ENCODE data around the gene OGDH. TPM values are rescaled to one million over a fixed set of nuclear protein-coding genes. Genes with fewer than 3 reads are reported as not detected.
"Not testable (repeated sequence)": the region's sequence is repeated elsewhere in the genome, so short reads cannot be mapped to it uniquely, and the experiment has no call there.

OGDH gene
- total and polyA plus RNA-seq, 4 donors = 10.8 to 71.2 (median 41.2) TPM

DNA sequence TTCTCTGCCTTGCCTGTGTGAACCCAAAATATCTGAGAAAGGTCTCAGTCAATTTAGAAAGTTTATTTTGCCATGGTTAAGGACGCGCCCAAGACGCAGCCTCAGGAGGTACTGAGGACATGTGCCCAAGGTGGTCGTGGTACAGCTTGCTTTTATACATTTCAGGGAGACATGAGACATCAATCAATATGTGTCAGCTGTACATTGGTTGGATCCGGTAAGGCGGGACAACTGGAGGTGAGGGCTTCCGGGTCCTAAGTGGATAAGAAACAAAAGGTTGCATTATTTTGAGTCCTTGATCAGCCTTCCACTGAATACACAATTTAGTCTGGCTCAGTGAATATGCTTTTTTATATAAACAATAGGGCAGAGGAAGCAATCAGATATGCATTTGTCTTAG, 119.8 kb downstream of the OGDH start:
- not testable (repeated sequence) for H3K4me3 ChIP-seq (ENCODE audit: low read depth in 1 of 3, low read length in 3 of 3); H3K9ac ChIP-seq (ENCODE audit: low read depth in 1 of 2, low read length in 2 of 2); H3K4me1 ChIP-seq (ENCODE audit: control insufficient read depth in 4 of 4, insufficient read depth in 4 of 4, low read length in 3 of 4); H3K36me3 ChIP-seq (ENCODE audit: control insufficient read depth in 4 of 4, insufficient read depth in 3 of 4, low read depth in 1 of 4, low read length in 3 of 4); H3K9me3 ChIP-seq (ENCODE audit: control insufficient read depth in 4 of 4, low read length in 3 of 4); H3K27ac ChIP-seq (ENCODE audit: low read depth in 1 of 2, low read length in 2 of 2); DNase-seq (ENCODE audit: low spot score); H3K27me3 ChIP-seq (ENCODE audit: control insufficient read depth in 4 of 4, insufficient read depth in 4 of 4, low read length in 3 of 4)
- 72% methylated on average over 7 of the region's 7 CpGs for WGBS

DNA sequence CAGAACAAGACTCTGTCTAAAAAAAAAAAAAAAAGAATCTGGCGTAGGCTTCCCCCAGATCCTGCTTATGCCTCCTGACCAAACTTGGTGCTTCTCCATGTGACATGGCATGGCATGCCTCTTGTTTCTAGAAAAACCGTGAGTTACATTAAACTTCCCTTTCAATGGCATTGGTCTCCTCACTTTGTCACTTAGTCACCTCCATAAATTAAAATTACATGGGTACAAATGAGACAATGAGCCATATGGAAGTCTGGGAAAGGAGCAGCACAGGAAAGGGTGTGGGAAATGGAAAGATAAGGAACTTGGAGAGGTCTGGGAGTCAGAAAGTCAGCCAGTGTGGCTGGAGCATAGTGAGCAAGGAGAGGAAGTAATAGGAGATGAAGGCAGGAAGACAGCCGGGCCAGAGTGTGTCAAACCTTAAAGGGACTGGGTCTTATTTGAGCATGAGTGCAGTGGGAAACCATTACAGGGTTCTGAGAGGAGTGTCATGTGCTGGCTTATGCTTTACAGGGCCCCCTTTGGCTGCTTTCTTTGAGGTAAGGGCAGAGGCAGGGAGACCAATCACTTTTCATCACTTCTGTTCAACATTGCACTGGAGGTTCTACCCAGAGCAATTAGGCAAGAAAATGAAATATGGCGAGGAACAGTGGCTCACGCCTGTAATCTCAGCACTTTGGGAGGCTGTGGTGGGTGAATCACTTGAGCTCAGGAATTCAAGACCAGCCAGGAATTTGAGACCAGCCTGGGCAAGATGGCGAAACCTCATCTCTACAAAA, 120.9 kb downstream of the OGDH start:
- DNase-seq (ENCODE audit: low spot score) = no peak
- H3K27me3 ChIP-seq (ENCODE audit: control insufficient read depth in 4 of 4, insufficient read depth in 4 of 4, low read length in 3 of 4) = no peaks in the 10 kb centered on the region
- TF ChIP-seq NR2F2 (IDR thresholded peaks at IDR 0.05) = peak; percentile 22
- TF ChIP-seq FOXA1 (IDR thresholded peaks at IDR 0.05) = no peak
- H3K27ac ChIP-seq (ENCODE audit: low read depth in 1 of 2, low read length in 2 of 2) = no peak overlapping the region
- H3K36me3 ChIP-seq (ENCODE audit: control insufficient read depth in 4 of 4, insufficient read depth in 3 of 4, low read depth in 1 of 4, low read length in 3 of 4) = no peaks in the 10 kb centered on the region
- whole genome bisulfite sequencing = 66% methylated on average over 6 of the region's 6 CpGs
- no peaks in the 10 kb centered on the region for H3K9me3 ChIP-seq (ENCODE audit: control insufficient read depth in 4 of 4, low read length in 3 of 4)
- no peaks in the 10 kb centered on the region for H3K4me1 ChIP-seq (ENCODE audit: control insufficient read depth in 4 of 4, insufficient read depth in 4 of 4, low read length in 3 of 4)
- H3K9ac ChIP-seq (ENCODE audit: low read depth in 1 of 2, low read length in 2 of 2) = no peak overlapping the region
- no peak overlapping the region for H3K4me3 ChIP-seq (ENCODE audit: low read depth in 1 of 3, low read length in 3 of 3)

- Histone ChIP-seq H3K27ac (ENCODE audit: low read depth in 1 of 2, low read length in 2 of 2) (no peak overlapping the region), H3K27me3 (ENCODE audit: control insufficient read depth in 4 of 4, insufficient read depth in 4 of 4, low read length in 3 of 4) (no peaks in the 10 kb centered on the region), H3K9ac (ENCODE audit: low read depth in 1 of 2, low read length in 2 of 2) (no peak overlapping the region), H3K4me1 (ENCODE audit: control insufficient read depth in 4 of 4, insufficient read depth in 4 of 4, low read length in 3 of 4) (no peaks in the 10 kb centered on the region), H3K9me3 (ENCODE audit: control insufficient read depth in 4 of 4, low read length in 3 of 4) (no peaks in the 10 kb centered on the region), H3K36me3 (ENCODE audit: control insufficient read depth in 4 of 4, insufficient read depth in 3 of 4, low read depth in 1 of 4, low read length in 3 of 4) (no peaks in the 10 kb centered on the region), H3K4me3 (ENCODE audit: low read depth in 1 of 3, low read length in 3 of 3) (no peak overlapping the region)
- TF ChIP-seq FOXA1 (IDR thresholded peaks at IDR 0.05) (no peak), YY1 (IDR thresholded peaks at IDR 0.05) (no peak), TAF1 (conservative IDR thresholded peaks at IDR 0.05) (no peak), EGR1 (IDR thresholded peaks at IDR 0.05; ENCODE audit: low read depth in 2 of 2) (no peak), RAD21 (IDR thresholded peaks at IDR 0.05) (no peak), JUND (IDR thresholded peaks at IDR 0.05) (no peak), ZBTB33 (IDR thresholded peaks at IDR 0.05) (no peak), GABPA (IDR thresholded peaks at IDR 0.05 in 1 of 2, conservative IDR thresholded peaks at IDR 0.05 in 1 of 2) (no peak), HNF4A (conservative IDR thresholded peaks at IDR 0.05) (no peak), NR2F2 (IDR thresholded peaks at IDR 0.05) (no peak), HNF4G (IDR thresholded peaks at IDR 0.05) (no peak), REST (IDR thresholded peaks at IDR 0.05) (no peak), RXRA (IDR thresholded peaks at IDR 0.05) (no peak), MAX (IDR thresholded peaks at IDR 0.05) (no peak), SP1 (IDR thresholded peaks at IDR 0.05) (no peak)
- TF ChIP-seq, protein P1, sequence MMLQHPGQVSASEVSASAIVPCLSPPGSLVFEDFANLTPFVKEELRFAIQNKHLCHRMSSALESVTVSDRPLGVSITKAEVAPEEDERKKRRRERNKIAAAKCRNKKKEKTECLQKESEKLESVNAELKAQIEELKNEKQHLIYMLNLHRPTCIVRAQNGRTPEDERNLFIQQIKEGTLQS (IDR thresholded peaks at IDR 0.05) = no peak
- TF ChIP-seq, protein P2, sequence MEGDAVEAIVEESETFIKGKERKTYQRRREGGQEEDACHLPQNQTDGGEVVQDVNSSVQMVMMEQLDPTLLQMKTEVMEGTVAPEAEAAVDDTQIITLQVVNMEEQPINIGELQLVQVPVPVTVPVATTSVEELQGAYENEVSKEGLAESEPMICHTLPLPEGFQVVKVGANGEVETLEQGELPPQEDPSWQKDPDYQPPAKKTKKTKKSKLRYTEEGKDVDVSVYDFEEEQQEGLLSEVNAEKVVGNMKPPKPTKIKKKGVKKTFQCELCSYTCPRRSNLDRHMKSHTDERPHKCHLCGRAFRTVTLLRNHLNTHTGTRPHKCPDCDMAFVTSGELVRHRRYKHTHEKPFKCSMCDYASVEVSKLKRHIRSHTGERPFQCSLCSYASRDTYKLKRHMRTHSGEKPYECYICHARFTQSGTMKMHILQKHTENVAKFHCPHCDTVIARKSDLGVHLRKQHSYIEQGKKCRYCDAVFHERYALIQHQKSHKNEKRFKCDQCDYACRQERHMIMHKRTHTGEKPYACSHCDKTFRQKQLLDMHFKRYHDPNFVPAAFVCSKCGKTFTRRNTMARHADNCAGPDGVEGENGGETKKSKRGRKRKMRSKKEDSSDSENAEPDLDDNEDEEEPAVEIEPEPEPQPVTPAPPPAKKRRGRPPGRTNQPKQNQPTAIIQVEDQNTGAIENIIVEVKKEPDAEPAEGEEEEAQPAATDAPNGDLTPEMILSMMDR (IDR thresholded peaks at IDR 0.05; ENCODE audit: low read depth, low read length, missing input control) = no peak
- no peak for DNase-seq (ENCODE audit: low spot score)
- 100% methylated on average over 1 of the region's 1 CpG for WGBS
These were observed 121.5 kb downstream of the OGDH start for GRCh38 chr7:44727937-44728262.
